ENCODE results near the gene KRIT1. TPM values are rescaled to one million over a fixed set of nuclear protein-coding genes. Genes with fewer than 3 reads are reported as not detected.
"Not testable (repeated sequence)": the region's sequence is repeated elsewhere in the genome, so short reads cannot be mapped to it uniquely, and the experiment has no call there.

KRIT1 gene
- total RNA-seq, 2 donors from 2014 or later = 83.1 to 98.8 TPM

DNA sequence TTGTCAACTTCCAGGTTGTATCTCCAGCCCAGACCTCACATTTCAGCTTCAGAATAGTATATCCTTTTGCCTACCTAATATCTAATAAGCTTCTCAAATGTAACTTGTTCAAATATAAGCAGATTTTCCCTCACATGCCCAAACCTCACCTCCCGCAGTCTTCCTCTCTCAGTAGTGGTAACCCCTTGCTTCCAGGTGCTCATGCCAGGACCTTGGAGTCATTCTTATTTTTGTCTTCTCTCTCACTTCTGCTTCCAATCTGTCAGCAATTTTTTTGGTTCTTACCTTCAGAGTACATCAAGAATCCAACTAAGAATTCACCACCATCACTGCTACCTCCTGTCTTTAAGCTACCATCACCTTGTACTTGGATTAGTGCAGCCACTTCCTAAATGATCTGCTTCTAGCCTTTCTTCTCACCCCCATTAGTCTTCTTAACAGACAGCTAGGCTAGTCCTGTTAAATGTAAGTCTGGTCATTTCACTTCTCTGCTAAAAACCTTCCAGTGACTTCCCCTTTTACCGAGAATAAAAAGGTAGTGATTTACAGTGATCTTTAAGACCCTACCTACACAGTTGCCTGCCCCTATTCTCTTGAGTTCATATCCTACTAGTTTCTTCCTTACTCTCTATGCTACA is 14.0 kb upstream of the KRIT1 start:
- Histone ChIP-seq H3K27me3 (replicated peaks; ENCODE audit: insufficient read depth) (no peaks in the 10 kb centered on the region), H3K9me3 (no peaks in the 10 kb centered on the region), H3K4me3 (no peak overlapping the region), H3K27ac (no peak overlapping the region), H3K36me3 (no peaks in the 10 kb centered on the region), H3K4me1 (ENCODE audit: control insufficient read depth in 1 of 2, low read depth in 2 of 2) (peaks cover 7 to 14% of the 10 kb centered on the region in 2 donors)
- TF ChIP-seq, protein P1, sequence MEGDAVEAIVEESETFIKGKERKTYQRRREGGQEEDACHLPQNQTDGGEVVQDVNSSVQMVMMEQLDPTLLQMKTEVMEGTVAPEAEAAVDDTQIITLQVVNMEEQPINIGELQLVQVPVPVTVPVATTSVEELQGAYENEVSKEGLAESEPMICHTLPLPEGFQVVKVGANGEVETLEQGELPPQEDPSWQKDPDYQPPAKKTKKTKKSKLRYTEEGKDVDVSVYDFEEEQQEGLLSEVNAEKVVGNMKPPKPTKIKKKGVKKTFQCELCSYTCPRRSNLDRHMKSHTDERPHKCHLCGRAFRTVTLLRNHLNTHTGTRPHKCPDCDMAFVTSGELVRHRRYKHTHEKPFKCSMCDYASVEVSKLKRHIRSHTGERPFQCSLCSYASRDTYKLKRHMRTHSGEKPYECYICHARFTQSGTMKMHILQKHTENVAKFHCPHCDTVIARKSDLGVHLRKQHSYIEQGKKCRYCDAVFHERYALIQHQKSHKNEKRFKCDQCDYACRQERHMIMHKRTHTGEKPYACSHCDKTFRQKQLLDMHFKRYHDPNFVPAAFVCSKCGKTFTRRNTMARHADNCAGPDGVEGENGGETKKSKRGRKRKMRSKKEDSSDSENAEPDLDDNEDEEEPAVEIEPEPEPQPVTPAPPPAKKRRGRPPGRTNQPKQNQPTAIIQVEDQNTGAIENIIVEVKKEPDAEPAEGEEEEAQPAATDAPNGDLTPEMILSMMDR (IDR thresholded peaks at IDR 0.05) = no peak
- DNase-seq (ENCODE audit: low spot score) (no peak), ATAC-seq (ENCODE audit: insufficient number of reproducible peaks, low FRiP score, low read depth) (no peak)

DNA sequence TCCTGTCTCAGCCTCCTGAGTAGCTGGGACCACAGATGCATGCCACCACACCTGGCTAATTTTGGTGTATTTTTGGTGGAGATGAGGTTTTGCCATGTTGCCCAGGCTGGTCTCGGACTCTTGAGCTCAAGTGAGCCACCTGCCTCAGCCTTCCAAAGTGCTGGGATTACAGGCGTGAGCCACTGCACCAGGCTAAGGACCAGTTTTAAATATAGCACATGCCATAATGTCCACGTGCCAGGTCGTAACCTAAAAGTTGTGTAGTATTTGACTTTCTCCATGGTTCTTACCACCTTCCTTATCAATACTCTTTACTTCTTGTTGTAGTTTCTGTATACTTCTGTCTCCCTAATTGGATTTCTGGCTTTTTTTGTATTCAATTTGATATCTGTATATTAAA is 13.3 kb upstream of the KRIT1 start:
- no peak for ATAC-seq (ENCODE audit: insufficient number of reproducible peaks, low FRiP score, low read depth)

DNA sequence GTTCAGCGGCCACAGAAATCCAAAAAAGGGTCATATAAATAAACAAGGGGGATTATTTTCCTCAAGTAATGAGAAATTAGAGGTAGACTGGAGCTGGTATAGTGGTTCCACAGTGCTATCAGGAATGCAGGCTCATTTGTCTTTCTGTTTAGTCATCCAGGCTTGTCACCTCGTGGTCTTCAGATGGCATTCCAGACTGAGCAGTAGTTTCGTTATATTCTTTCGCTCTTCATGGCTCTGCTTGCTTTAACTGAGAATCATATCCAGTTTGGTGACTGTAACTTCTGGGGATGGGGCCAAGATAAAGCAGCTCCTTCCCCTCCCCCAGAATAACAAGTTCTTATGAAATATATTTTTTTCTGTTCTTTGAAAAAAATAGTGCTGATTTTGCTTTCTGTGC is 9.6 kb upstream of the KRIT1 start:
- H3K27me3 ChIP-seq (replicated peaks; ENCODE audit: insufficient read depth) = no peaks in the 10 kb centered on the region
- ATAC-seq (ENCODE audit: insufficient number of reproducible peaks, low FRiP score, low read depth) (peak; percentile 93), DNase-seq (ENCODE audit: low spot score) (peak; percentile 13)
- TF ChIP-seq, protein P1 (IDR thresholded peaks at IDR 0.05) = no peak
- peak overlapping the region; percentile 51 to 63 for H3K27ac ChIP-seq
- H3K4me3 ChIP-seq = peak overlapping the region; percentile 56
- H3K36me3 ChIP-seq = no peaks in the 10 kb centered on the region
- H3K9me3 ChIP-seq = no peaks in the 10 kb centered on the region
- H3K4me1 ChIP-seq (ENCODE audit: control insufficient read depth in 1 of 2, low read depth in 2 of 2) = peaks cover 8 to 20% of the 10 kb centered on the region in 2 donors

More for the DNA sequence above, 13.3 kb upstream of the KRIT1 start:
- H3K4me3 ChIP-seq = no peak overlapping the region
- H3K4me1 ChIP-seq (ENCODE audit: control insufficient read depth in 1 of 2, low read depth in 2 of 2) = peaks cover 8 to 16% of the 10 kb centered on the region in 2 donors
- TF ChIP-seq, protein P1 (IDR thresholded peaks at IDR 0.05) = no peak
- no peaks in the 10 kb centered on the region for H3K27me3 ChIP-seq (replicated peaks; ENCODE audit: insufficient read depth)
- H3K36me3 ChIP-seq = no peaks in the 10 kb centered on the region
- no peak for DNase-seq (ENCODE audit: low spot score)
- H3K9me3 ChIP-seq = no peaks in the 10 kb centered on the region
- H3K27ac ChIP-seq = no peak overlapping the region

DNA sequence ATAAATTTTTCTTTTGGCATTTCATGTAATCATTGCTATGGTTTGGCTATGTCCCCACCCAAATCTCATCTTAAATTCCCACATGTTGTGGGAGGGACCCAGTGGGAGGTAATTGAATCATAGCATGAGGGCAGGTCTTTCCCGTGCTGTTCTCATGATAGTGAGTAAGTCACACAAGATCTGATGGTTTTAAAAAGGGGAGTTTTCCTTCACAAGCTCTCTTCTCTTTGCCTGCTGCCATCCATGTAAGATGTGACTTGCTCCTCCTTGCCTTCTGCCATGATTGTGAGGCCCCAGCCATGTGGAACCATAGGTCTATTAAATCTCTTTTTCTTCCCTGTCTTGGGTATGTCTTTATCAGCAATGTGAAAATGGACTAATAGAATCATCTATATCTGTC is 9.1 kb upstream of the KRIT1 start:
- not testable (repeated sequence) for H3K27me3 ChIP-seq (replicated peaks; ENCODE audit: insufficient read depth); H3K9me3 ChIP-seq; H3K36me3 ChIP-seq; ATAC-seq (ENCODE audit: insufficient number of reproducible peaks, low FRiP score, low read depth); DNase-seq (ENCODE audit: low spot score)
- peak overlapping the region; percentile 56 for H3K4me3 ChIP-seq
- peaks cover 8 to 20% of the 10 kb centered on the region in 2 donors for H3K4me1 ChIP-seq (ENCODE audit: control insufficient read depth in 1 of 2, low read depth in 2 of 2)
- peak overlapping the region; percentile 51 to 63 for H3K27ac ChIP-seq

DNA sequence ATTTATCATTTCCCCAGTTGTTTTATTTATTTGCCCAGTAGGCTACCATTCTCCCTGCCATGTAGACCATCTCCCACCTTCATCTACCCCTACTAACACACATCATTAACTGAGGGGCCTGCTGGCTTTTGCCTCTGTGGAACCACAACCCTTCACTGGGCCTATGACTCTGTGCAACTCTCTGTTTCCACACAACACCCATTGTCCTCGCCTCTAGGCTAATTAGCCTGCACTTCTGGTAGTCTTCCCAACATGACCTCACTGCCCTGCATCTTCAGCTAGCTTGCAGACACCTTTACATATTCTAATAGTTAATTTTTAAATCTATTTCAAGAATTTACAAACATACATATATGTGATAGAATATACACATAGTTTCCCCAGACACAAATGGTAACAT is 7.5 kb upstream of the KRIT1 start:
- Histone ChIP-seq H3K9me3 (no peaks in the 10 kb centered on the region), H3K27ac (no peak overlapping the region), H3K4me1 (ENCODE audit: control insufficient read depth in 1 of 2, low read depth in 2 of 2) (peaks cover 8 to 20% of the 10 kb centered on the region in 2 donors), H3K4me3 (no peak overlapping the region), H3K27me3 (replicated peaks; ENCODE audit: insufficient read depth) (no peaks in the 10 kb centered on the region), H3K36me3 (no peaks in the 10 kb centered on the region)
- ATAC-seq (ENCODE audit: insufficient number of reproducible peaks, low FRiP score, low read depth) (no peak), DNase-seq (ENCODE audit: low spot score) (no peak)
- TF ChIP-seq, protein P1 (IDR thresholded peaks at IDR 0.05) = no peak

DNA sequence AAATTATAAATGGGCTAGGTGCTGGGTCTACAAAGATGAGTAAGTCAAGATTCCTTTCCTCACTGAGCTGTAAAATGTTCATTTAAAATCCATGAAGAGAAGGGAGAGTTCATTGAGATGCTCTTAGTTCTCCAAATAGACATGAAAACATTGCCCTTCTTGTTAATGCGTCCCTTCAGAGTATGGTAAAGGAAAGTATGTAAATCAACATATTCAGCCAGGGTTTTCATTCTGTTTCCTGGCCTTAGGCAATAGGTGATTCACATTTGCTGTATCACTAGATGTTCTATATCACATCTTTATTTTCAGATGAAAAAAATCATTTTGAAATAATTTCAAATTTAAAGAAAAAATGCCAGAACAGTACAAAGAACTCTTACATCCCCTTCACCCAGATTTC is 5.5 kb upstream of the KRIT1 start:
- Histone ChIP-seq H3K27me3 (replicated peaks; ENCODE audit: insufficient read depth) (no peaks in the 10 kb centered on the region), H3K27ac (no peak overlapping the region), H3K4me3 (no peak overlapping the region), H3K4me1 (ENCODE audit: control insufficient read depth in 1 of 2, low read depth in 2 of 2) (peaks cover 8 to 32% of the 10 kb centered on the region in 2 donors), H3K36me3 (no peaks in the 10 kb centered on the region), H3K9me3 (no peaks in the 10 kb centered on the region)
- ATAC-seq (ENCODE audit: insufficient number of reproducible peaks, low FRiP score, low read depth) (no peak), DNase-seq (ENCODE audit: low spot score) (no peak)
- TF ChIP-seq, protein P1 (IDR thresholded peaks at IDR 0.05) = no peak
